ENCODE results near the gene POLR3H.
A peak's percentile ranks its signal among the peaks of the same experiment; 100 is the strongest.

POLR3H gene

GRCh38 chr22:41557401-41558240 lies 13.4 kb upstream of the POLR3H start:
- Histone ChIP-seq H3K9me2 (replicated peaks; ENCODE audit: insufficient read depth, low read length) (no peaks in the 10 kb centered on the region), H3K9ac (ENCODE audit: low read length) (no peak overlapping the region), H4K20me1 (ENCODE audit: insufficient read depth, low read length) (no peaks in the 10 kb centered on the region), H3K79me2 (ENCODE audit: low read length) (no peaks in the 10 kb centered on the region), H3K9me3 (replicated peaks; ENCODE audit: insufficient read depth, low read length) (no peaks in the 10 kb centered on the region), H3K27ac (ENCODE audit: low read length) (peak overlapping the region; percentile 24; the same call in 1 of the 2 replicates), H3K4me3 (ENCODE audit: low read length) (no peak overlapping the region), H3K27me3 (replicated peaks; ENCODE audit: insufficient read depth, low read length) (no peaks in the 10 kb centered on the region), H3K4me2 (ENCODE audit: low read depth, low read length) (peak overlapping the region; percentile 71), H3F3A (ENCODE audit: insufficient read depth, low read length) (peaks cover 8% of the 10 kb centered on the region), H2AFZ (ENCODE audit: low read length) (peak overlapping the region; percentile 28; the same call in 1 of the 2 replicates), H3K36me3 (replicated peaks; ENCODE audit: insufficient read depth, low read length) (no peaks in the 10 kb centered on the region), H3K4me1 (ENCODE audit: low read length) (peaks cover 19% of the 10 kb centered on the region)
- DNase-seq: peak; percentile 74
- TF ChIP-seq CTCF (IDR thresholded peaks at IDR 0.05; ENCODE audit: low read length) (no peak), EZH2phosphoT487 (IDR thresholded peaks at IDR 0.05; ENCODE audit: low read length) (no peak), EZH2 (optimal IDR thresholded peaks at IDR 0.05; ENCODE audit: low read depth, low read length) (no peak)

- Histone ChIP-seq H3K4me1 (ENCODE audit: low read length) (peaks cover 19% of the 10 kb centered on the region), H3K27me3 (replicated peaks; ENCODE audit: insufficient read depth, low read length) (no peaks in the 10 kb centered on the region), H4K20me1 (ENCODE audit: insufficient read depth, low read length) (no peaks in the 10 kb centered on the region), H2AFZ (ENCODE audit: low read length) (no peak overlapping the region), H3K4me2 (ENCODE audit: low read depth, low read length) (peak overlapping the region; percentile 71; the same call in 1 of the 2 replicates), H3K27ac (ENCODE audit: low read length) (peak overlapping the region; percentile 62; the same call in 1 of the 2 replicates), H3K9ac (ENCODE audit: low read length) (no peak overlapping the region), H3K9me2 (replicated peaks; ENCODE audit: insufficient read depth, low read length) (no peaks in the 10 kb centered on the region), H3K79me2 (ENCODE audit: low read length) (no peaks in the 10 kb centered on the region), H3F3A (ENCODE audit: insufficient read depth, low read length) (peaks cover 8% of the 10 kb centered on the region), H3K4me3 (ENCODE audit: low read length) (no peak overlapping the region), H3K36me3 (replicated peaks; ENCODE audit: insufficient read depth, low read length) (no peaks in the 10 kb centered on the region), H3K9me3 (replicated peaks; ENCODE audit: insufficient read depth, low read length) (no peaks in the 10 kb centered on the region)
- TF ChIP-seq EZH2 (optimal IDR thresholded peaks at IDR 0.05; ENCODE audit: low read depth, low read length) (no peak), EZH2phosphoT487 (IDR thresholded peaks at IDR 0.05; ENCODE audit: low read length) (no peak), CTCF (IDR thresholded peaks at IDR 0.05; ENCODE audit: low read length) (no peak)
- no peak for DNase-seq
These were observed 12.3 kb upstream of the POLR3H start for GRCh38 chr22:41556561-41556960.

- H2AFZ ChIP-seq (ENCODE audit: low read length): no peak overlapping the region
- H3K27ac ChIP-seq (ENCODE audit: low read length): no peak overlapping the region
- no peak overlapping the region for H3K9ac ChIP-seq (ENCODE audit: low read length)
- no peaks in the 10 kb centered on the region for H4K20me1 ChIP-seq (ENCODE audit: insufficient read depth, low read length)
- H3K9me3 ChIP-seq (replicated peaks; ENCODE audit: insufficient read depth, low read length): no peaks in the 10 kb centered on the region
- DNase-seq: no peak
- H3K27me3 ChIP-seq (replicated peaks; ENCODE audit: insufficient read depth, low read length): no peaks in the 10 kb centered on the region
- H3K36me3 ChIP-seq (replicated peaks; ENCODE audit: insufficient read depth, low read length): no peaks in the 10 kb centered on the region
- no peak for TF ChIP-seq CTCF (IDR thresholded peaks at IDR 0.05; ENCODE audit: low read length)
- H3K4me3 ChIP-seq (ENCODE audit: low read length): no peak overlapping the region
- H3K79me2 ChIP-seq (ENCODE audit: low read length): no peaks in the 10 kb centered on the region
- H3F3A ChIP-seq (ENCODE audit: insufficient read depth, low read length): peaks cover 8% of the 10 kb centered on the region
- peaks cover 19% of the 10 kb centered on the region for H3K4me1 ChIP-seq (ENCODE audit: low read length)
- H3K9me2 ChIP-seq (replicated peaks; ENCODE audit: insufficient read depth, low read length): no peaks in the 10 kb centered on the region
- H3K4me2 ChIP-seq (ENCODE audit: low read depth, low read length): no peak overlapping the region
These were observed 11.2 kb upstream of the POLR3H start for GRCh38 chr22:41555325-41555982.
